HG02763 (cell line): Measurements from ENCODE around the gene RBFOX2.

Experiments used
- ATAC-seq: cut with Tn5 transposase; IDR thresholded peaks from one replicate; pipeline ENCODE4 v1.9.1; 2021; ENCODE audit warnings: mild to moderate bottlenecking, moderate library complexity; ENCODE audit not compliant: unreplicated experiment

RBFOX2 gene

DNA sequence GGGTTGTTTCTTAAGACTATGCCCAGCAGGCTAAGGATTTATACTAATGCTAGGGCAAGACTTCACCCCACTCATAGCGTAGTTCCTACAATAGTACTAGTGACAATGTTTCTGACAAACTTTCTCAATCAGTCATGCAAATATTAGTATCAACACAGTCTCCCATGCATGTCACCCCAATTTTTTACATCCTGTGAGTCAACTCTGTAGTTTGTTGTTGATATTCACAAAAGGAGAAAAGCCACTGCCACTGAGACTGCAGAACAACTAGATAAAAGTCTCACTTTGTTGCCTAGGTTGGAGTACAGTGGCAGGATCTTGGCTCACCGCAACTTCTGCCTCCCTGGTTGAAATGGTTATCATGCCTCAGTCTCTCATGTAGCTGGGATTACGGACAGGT, 155.2 kb downstream of the RBFOX2 start:
- ATAC-seq = no peak

DNA sequence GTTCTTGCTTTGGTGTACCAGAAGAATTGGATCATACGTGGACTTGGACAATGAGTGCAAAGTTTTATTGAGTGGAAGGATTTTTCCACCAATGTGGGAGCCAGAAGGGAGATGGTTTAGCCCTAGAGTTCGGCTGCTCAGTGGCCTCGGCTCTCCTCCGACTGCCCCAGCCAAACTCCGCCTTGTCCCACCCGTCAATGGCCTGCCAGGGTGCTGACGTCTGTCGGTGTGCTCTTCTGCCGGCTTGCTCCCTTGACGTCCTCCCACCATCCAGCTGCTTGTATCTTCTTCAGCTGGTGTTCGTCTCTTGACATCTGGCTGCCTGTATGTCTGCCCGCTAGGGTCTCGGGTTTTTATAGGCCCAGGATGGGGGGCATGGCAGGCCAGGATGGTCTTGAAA, 156.2 kb downstream of the RBFOX2 start:
- ATAC-seq = no peak

DNA sequence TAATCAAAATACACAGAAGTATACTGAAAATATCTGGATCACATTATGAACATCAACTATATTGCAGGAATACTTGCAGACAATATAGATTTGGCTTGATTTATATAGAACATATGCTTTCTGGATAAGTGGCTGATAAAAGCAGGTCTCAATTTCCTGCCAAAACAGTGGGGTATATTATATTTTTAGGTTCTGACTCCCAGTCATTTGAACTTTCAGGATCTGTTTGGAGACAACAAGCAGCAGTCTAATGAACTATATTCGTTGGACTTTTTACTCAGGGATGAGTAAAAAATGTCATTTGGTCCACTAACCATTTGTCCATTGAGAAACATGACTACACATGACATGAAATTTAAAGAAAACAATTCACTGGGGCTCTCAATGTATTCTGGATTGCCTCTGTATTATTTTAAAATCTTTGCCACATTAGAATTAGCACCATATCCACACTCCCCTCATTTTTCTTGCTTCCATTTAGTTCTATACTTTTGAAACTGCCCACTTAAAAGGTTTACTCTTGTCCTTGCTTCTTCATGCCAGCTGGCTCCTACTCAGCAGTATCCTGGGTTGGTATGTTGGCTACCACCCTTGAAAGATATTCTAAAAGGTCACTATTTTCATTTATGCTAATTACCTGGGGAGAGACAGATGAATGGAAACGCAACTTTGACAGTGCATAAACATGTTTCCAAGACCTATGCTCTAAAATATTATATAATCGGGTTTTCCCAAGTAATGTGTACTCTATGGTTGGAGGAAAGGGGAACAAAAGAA, 157.9 kb downstream of the RBFOX2 start:
- ATAC-seq = no peak

DNA sequence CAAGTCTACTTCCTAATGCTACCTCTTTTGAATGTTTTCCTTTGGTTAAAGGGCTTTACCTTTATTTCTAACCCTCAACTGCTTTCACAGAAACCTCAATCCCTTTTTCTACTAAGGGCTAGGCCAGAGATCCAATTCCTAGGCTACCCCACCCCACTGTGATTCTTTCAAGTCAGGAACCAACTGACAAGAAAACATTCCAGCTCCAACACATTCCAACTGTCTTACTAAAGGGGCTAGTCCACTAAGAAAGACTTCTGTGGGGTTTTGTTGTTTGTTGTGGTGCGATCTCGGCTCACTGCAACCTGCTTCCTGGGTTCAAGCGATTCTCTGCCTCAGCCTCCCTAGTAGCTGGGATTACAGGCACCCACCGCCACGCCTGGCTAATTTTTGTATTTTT, 159.7 kb downstream of the RBFOX2 start:
- ATAC-seq = no peak

DNA sequence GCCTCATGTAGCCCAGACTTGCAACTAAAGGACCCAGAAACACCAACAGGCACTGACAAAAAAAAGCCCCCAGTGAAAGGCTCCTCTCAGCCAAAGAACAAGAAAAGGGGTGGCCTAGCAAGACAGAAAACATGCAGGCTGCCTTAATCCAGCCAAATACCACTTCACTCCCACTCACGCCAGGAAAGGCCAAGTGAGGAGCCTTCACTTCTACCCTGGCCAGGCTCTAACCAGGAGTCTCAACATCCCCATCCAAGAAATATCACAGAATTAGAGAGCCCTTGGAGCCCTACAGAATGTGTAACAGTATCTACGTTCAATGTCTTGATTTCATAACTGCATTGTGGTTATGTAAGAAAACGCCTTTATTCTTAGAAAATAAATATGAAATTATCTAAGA, 162.0 kb downstream of the RBFOX2 start:
- ATAC-seq = no peak

DNA sequence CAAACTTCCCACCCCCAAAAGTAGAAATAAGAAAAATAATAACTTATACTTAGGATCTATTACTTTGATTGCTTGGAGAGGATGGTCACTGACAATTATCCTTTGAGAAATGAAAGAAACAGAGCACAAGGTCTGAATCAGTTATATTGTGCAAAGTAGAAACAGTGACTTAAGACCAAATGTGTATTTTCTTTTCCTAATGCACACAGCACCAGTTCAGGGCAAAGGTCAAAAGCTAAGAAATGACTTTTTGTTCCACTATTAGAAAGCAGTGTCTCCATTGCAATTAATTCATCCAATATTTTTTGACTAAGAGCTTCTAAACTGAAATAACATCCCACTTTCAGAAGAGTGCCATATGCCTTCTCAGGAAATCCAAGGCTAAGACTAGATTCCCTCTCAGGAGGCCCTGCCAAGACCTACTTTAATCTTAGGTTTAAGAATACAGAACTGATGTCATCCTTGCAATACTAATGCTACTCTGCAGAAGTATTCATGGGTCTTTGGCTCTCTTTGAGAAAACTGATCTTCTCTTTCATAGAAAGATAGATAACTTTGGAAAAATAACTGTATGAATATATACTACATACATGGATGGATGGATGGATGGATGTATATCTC, 164.0 kb downstream of the RBFOX2 start:
- no peak for ATAC-seq

DNA sequence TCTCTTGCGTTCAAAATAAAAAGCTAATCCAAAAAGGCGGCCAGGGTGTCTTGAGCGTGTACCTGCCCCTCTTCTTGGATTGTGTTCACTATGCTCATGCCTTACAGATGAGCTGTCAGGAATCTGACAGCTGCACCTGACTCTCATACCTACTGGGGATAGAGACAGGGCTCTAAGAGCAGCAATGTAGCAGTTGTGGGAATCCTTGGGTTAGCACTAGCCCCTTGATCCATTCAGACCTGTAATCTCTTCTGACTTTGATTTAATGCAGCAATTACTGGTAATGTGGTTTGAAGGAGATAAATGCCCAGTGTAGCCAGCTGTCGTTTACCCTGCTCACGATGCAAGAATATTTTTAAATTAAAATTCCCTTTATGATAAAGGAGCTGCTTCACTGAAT, 165.2 kb downstream of the RBFOX2 start:
- no peak for ATAC-seq

DNA sequence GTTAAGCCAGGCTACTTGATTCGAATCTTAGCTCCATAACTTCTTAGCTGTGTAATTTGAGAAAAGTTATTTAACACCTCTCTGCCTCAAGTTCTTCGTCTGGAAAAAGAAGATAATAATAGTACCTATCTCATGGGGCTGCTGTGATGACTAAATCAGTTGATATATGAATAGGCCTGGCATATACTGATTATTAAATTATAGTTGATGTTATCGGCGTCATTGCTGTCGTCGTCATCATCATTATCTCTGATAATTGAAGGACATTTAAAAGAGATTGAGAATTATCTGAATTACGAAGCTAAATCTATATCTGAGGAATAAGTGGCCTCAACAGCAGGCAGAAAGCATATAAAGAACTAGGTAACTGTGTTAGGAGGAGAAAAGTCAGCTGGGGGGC, 165.9 kb downstream of the RBFOX2 start:
- ATAC-seq = no peak

DNA sequence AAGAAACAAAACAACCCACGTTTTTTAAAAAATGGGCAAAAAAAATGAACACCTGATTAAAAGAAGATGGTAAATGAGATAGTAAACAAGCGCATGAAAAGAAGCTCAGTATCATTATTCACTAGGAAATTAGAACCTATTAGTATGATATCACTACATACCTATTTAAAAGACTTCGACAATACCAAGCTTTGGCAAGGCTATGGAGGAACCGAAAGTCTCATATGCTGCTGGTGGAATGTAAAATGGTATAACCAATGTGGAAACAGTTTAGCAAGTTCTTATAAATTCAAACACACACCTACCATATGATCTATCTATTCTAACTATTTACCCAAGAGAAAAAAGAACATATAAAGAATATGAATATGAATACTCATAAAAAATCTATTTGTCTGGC, 167.2 kb downstream of the RBFOX2 start:
- ATAC-seq = no peak

DNA sequence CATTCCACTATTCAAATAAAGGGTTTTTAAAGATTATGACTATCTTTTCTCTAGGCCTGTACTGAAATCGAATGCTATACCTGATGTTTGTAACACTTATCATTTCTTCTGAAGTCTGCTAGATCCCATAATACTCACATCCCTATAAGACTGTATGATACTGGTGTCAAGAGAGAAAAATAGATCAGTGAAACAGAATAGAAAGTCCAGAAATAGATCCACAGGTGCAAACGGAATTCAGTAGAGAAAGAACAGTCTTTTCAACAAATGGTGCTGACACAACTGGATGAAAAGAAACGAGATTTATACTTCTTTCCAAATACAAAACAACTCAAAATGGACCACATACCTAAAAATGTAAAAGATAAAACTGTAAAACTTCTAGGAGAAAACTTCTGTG, 167.8 kb downstream of the RBFOX2 start:
- no peak for ATAC-seq

DNA sequence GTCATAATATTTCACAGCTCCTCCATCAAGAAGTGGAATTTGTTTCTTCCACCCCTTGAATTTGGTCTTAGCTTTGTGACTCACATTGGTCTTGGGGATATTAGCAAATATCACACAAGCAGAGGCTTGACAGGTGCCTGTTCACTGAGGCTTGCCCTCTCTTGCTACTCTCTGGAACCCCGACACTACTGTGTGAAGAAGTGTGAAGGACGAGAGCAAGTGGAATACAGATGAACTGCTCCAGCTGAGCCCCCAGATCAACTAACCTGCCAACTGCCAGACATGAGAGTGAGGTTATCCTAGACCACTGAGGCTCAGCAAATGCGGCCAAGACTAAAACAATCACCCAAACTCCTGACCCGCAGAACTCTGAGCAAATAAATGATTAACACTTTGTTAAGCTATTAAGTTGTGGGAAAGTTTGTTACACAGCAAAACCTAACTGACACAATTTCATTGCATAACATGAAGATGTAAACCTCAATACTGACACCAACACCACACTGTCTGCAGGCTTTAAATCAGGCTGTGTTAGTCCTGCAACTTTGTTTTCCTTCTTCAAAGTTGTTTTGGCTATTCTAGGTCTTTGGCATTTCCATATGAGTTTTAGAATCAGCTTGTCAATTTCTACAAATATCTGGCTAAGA, 168.4 kb downstream of the RBFOX2 start:
- no peak for ATAC-seq

DNA sequence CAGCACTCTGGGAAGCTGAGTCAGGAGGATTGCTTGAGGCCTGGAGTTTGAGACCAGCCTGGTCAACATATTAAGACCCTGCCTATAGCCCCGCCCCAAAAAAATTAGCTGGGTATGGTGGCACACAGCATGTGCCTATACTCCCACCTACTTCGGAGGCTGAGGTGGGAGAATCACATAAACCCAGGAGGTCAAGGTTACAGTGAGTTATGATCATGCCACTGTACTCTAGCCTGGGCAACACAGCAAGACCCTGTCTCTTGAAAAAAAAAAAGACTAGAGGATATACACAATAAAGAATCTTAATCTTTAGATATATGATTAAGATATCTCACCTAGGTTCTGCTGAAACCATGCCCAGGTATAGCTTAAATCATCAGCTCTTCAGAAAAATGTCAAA, 174.3 kb downstream of the RBFOX2 start:
- ATAC-seq = no peak

DNA sequence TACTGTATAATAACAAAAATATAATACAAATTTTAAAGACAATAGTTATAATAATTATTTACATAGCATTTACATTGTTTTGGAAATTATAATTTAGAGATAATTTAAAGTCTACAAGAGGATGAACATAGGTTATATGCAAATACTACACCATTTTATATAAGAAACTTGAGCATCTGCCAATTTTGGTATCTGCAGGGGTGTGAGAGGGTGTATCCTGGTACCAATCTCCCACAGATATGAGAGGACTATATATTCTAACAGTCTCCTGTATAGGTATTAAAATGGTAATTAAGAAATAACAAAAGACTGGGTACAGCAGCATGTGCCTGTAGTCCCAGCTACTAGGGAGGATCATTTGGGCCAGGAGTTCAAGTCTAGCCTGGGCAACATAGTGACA, 176.5 kb downstream of the RBFOX2 start:
- ATAC-seq = no peak

DNA sequence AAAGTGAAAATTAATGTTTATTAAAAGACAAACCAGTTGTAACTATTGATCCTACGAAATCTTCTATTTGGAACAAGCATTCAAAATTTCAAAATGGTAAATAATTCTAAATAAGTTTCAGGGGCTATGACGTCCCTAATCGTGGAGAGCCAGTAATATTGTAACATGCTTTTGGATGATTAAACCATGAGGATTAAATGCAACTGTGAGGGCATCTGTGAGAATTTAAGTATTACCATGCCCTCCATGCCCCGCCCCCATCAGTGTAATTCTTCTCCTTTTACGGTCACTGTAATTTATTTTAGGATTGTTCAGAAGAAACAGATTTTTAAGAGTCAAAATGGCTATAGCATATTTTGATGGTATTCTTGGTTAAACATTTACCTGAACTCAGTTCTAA, 177.8 kb downstream of the RBFOX2 start:
- ATAC-seq = no peak

DNA sequence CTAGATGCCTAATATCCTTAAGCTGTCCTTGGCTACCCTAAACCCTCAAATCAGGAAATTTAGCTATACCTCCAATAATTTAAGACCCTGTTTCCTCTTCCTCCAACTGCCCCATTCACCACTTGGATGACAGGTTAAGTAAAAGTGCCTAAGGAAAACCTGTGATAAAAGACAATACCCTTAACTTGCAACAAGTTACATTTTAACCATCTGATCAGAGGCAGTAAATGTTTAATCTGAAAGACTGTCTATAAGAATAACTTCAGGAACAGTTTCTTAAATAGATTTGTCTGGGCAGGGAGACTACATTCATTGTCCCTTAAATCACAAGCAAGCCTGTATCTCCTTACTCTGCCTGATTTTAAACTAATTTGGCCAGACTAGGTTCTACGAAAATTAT, 181.8 kb downstream of the RBFOX2 start:
- no peak for ATAC-seq

DNA sequence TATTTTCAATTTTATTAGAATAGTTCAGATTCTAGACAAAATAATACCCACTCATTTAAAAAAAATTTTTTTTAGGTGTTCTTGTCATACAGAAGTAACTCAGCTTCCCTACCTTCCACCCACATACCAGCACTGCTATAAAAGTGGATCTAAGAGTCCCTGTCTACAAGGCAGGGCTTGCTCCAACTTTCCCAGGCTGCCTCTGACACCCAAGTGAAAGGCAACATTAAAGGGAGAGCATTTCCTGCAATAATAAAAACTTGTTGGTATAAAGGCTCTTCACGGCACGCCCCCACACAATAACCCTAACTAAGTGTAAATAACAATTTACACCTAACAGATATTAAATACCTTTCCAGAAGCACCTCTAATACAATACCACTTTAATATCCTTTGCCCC, 183.7 kb downstream of the RBFOX2 start:
- ATAC-seq = no peak

DNA sequence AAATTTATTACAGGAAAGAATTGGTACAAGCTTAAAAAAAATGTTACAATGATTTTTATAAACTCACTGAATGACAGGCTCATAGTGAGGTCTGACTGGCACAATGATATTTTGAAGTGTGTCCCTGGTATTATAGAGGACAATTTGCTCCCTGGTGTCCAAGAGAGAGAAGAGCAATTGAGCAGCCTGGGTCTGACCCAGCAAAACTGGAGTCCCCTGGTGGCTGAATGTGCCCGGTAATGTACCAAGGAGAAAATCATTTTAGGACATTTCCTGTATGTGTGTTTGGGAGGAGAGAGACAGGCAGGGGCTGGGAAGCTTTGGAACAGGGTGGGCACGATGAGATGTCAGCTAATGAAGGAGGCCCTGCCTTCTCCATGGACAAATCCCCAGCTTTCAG, 185.7 kb downstream of the RBFOX2 start:
- ATAC-seq = no peak

DNA sequence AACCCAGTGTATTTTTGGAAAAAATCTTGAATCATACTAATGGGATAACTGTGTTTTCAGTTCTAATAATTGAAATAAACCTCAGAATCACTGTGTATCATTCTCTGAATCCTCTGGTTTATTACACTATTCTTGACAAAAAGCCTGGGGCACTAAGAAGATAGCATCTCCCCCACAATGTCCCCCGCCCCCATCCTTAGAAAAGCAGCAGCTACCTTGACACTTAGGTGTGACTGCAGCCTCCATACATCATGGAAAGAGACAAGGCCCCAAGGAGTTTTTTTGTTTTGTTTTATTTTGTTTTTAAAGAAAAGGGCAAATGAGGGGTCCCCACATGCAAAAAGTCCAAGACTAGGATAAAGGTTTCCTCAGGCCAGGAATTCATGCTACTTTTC, 186.1 kb downstream of the RBFOX2 start:
- ATAC-seq = no peak

DNA sequence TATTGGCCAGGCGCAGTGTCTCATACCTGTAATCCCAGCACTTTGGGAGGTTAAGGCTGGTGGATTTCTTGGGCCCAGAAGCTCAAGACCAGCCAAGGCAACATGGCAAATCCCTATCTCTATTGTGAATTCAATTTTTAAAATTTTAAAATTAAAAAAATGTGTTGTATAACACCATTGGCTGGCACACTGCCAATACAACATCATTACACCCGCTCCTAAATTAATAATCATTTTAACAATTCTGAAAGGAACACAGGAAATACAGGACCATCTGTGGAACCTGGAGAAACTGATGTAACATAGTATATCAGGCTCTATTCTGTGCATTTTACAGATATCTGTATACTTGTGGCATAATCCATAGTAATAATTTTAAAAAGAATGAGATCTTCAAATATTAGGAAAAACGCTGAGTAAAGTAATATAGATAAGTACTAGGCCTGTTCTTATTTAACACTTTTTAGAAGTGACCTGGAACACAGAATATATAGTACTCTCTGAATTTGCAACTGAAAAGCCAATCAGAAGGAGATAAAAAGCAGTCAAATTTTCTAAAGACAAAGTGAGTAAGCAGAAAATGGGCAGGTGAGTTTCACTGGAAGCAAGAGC, 186.6 kb downstream of the RBFOX2 start:
- no peak for ATAC-seq

DNA sequence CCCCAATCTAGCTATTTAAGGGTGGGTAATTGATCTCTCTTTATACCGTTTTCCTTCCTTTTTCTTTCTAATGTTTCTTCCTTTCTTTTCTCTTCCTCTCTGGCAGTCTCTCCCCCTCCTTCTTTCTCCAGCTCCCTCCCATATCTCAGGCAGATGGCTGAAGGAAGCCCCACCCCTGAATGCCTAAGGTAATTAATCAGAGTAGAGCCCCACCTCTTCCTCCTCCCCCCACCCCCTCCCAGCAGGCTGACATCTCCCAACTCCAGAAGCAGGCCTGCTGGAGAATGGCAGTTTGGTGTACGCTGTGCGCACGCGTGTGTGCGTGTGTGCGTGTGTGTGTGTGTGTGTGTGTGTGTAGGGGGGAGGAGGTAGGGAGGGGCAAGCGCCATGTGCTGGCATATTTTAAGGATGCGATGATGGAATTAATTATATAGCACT, 188.3 kb downstream of the RBFOX2 start:
- ATAC-seq = no peak

DNA sequence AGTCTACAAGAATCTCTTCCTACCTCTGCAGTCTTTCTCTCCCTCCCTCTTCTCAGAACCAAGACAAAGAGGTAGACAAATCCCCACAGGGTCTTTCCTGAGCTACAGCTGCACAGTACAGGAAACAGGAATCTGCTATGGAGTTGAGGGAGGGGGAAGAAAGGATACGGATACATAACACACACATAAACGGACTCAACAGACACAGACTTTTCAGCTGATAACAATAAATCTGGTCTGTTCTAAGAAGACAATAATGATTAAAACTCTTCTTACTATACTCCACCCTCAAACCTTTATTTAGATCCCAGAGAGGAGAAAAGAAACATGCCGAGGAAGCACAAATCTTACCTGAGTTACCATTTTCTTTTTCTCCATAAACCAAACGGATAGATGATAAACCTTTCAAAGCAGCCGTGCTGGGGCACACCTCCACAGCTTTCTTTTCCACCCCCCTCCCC, 188.8 kb downstream of the RBFOX2 start:
- no peak for ATAC-seq
